Keratinocyte (primary cell): ENCODE measurements around the gene PTPN14. TPM values are rescaled to one million over a fixed set of nuclear protein-coding genes. Genes with fewer than 3 reads are reported as not detected.

Source experiments
- DNase-seq: peaks from one replicate; pipeline ENCODE4 v3.0.0-alpha.2; 2011; ENCODE audit warnings: low read depth, missing footprints, low spot score
- FAIRE-seq: peaks from 2 replicates; lab custom pipeline; 2011; peaks lifted over from hg19 to GRCh38; lab: Jason Lieb, UNC
- H2AFZ ChIP-seq: 2 replicates; pipeline ENCODE4 v1.6.0; 2012; ENCODE audit warnings: low read length, control low read depth, inconsistent platforms; ENCODE audit not compliant: control insufficient read depth
- H3K27ac ChIP-seq: 2 replicates; pipeline ENCODE4 v1.5.1; 2011; ENCODE audit warnings: low read length; ENCODE audit not compliant: control insufficient read depth, insufficient read depth
- H3K27me3 ChIP-seq: 3 replicates; pipeline ENCODE4 v1.6.0; 2011; ENCODE audit warnings: low read length; ENCODE audit not compliant: control insufficient read depth, insufficient read depth; ENCODE audit errors: extremely low read depth
- H3K36me3 ChIP-seq, 2 experiments: 2 replicates in 1 of 2; 3 replicates in 1 of 2; pipeline ENCODE4 v1.5.1; 2011; ENCODE audit warnings: low read length in 2 of 2, mild to moderate bottlenecking in 1 of 2; ENCODE audit not compliant: control insufficient read depth in 2 of 2, insufficient read depth in 2 of 2; ENCODE audit errors: extremely low read depth in 1 of 2
- H3K4me1 ChIP-seq: 3 replicates; pipeline ENCODE4 v1.5.1; 2011; ENCODE audit warnings: low read length; ENCODE audit not compliant: control insufficient read depth, insufficient read depth; ENCODE audit errors: extremely low read depth
- H3K4me2 ChIP-seq: 3 replicates; pipeline ENCODE4 v1.6.0; 2011; ENCODE audit warnings: low read depth, low read length; ENCODE audit not compliant: control insufficient read depth, insufficient read depth; ENCODE audit errors: extremely low read depth
- H3K4me3 ChIP-seq, 3 experiments: fragments of 200-600 bp in 1 of 3; sonication (generic) in 1 of 3; 2 replicates in 2 of 3; 3 replicates in 1 of 3; pipeline ENCODE4 v1.5.1; 2011 to 2016; ENCODE audit warnings: low read length in 3 of 3, mild to moderate bottlenecking in 3 of 3, control low read depth in 2 of 3, inconsistent platforms in 1 of 3, low read depth in 1 of 3, mixed read lengths in 1 of 3, mixed run types in 1 of 3, moderate library complexity in 1 of 3; ENCODE audit not compliant: control insufficient read depth in 2 of 3, insufficient read depth in 2 of 3; ENCODE audit errors: extremely low read depth in 1 of 3
- H3K79me2 ChIP-seq: 2 replicates; pipeline ENCODE4 v1.6.0; 2012; ENCODE audit warnings: low read length; ENCODE audit not compliant: control insufficient read depth, insufficient read depth
- H3K9ac ChIP-seq: 3 replicates; pipeline ENCODE4 v1.6.0; 2011; ENCODE audit warnings: low read length; ENCODE audit not compliant: control insufficient read depth, insufficient read depth; ENCODE audit errors: extremely low read depth
- H3K9me1 ChIP-seq: 3 replicates; pipeline ENCODE4 v1.6.0; 2011; ENCODE audit warnings: low read length; ENCODE audit not compliant: control insufficient read depth, insufficient read depth; ENCODE audit errors: extremely low read depth
- H3K9me3 ChIP-seq: 2 replicates; pipeline ENCODE4 v1.5.1; 2012; ENCODE audit warnings: low read depth, low read length; ENCODE audit not compliant: control insufficient read depth
- H4K20me1 ChIP-seq: 3 replicates; pipeline ENCODE4 v1.6.0; 2011; ENCODE audit warnings: low read length; ENCODE audit not compliant: control insufficient read depth, insufficient read depth; ENCODE audit errors: extremely low read depth
- CTCF ChIP-seq, 3 experiments: IDR thresholded peaks in 1 of 3; conservative IDR thresholded peaks in 1 of 3; optimal IDR thresholded peaks in 1 of 3; 2 replicates in 2 of 3; 3 replicates in 1 of 3; pipeline versions ENCODE3 to v1.5.1; 2011; ENCODE audit warnings: low read length in 3 of 3, mild to moderate bottlenecking in 3 of 3, moderate library complexity in 2 of 3, control low read depth in 1 of 3, inconsistent platforms in 1 of 3; ENCODE audit not compliant: insufficient read depth in 2 of 3; ENCODE audit errors: extremely low read depth in 1 of 3
- EZH2 ChIP-seq: IDR thresholded peaks from one replicate; pipeline ENCODE4 v1.6.1; 2012; ENCODE audit warnings: inconsistent platforms, mild to moderate bottlenecking, low read length, moderate library complexity
- dilution Hi-C: fragments of 300-500 bp; cut with MboI; formaldehyde crosslinking; loops from one replicate; pipeline ENCODE4 v1.7.0; 2020; ENCODE audit warnings: low sequenced_read_pairs; ENCODE audit not compliant: extremely low pct_ligation_motif_present
- polyA plus RNA-seq, 5 experiments: library from polyadenylated mRNA; depleted of rRNA in 3 of 5; stranded (reverse) in 3 of 5; stranded (forward) in 1 of 5; unstranded in 1 of 5; fragments of >200 nt; gene quantifications; 1 replicate in 1 of 5; 2 replicates in 3 of 5; 3 replicates in 1 of 5; pipeline versions ENCODE4 v1.2.1 to v1.2.3, GENCODE V29; 2011 to 2012; ENCODE audit warnings: missing spikeins in 2 of 5, low read depth in 1 of 5, low replicate concordance in 1 of 5

PTPN14 gene
- polyA plus RNA-seq, 1 donor (not counting 4 experiments of a cell fraction or from before 2014, with no cell fraction given): 29.9 TPM

DNA sequence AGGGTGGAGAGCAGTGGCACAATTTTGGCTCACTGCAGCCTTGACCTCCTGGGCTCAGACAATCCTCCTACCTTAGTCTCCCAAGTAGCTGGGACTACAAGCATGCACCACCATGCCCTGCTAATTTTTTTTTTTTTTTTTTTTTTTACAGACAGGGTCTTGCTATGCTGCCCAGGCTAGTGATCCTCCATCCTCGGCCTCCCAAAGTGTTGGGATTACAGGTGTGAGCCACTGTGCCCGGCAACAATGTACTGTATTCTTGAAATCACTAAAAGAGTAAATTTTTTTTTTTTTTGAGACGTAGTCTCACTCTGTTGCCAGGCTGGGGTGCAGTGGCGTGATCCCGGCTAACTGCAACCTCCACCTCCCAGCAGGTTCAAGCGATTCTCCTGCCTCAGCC lies 152.9 kb downstream of the PTPN14 start:
- H3K4me1 ChIP-seq: peaks cover 10% of the 10 kb centered on the region
- H3K4me3 ChIP-seq: no peak overlapping the region
- dilution Hi-C loops: no loop called here
- FAIRE-seq (no peak), DNase-seq (no peak)
- H3K79me2 ChIP-seq: peaks cover 6% of the 10 kb centered on the region
- H2AFZ ChIP-seq: no peak overlapping the region
- no peaks in the 10 kb centered on the region for H3K9me3 ChIP-seq
- no peak for TF ChIP-seq CTCF (optimal IDR thresholded peaks at IDR 0.05 in 1 of 3, IDR thresholded peaks at IDR 0.05 in 1 of 3, conservative IDR thresholded peaks at IDR 0.05 in 1 of 3; ENCODE audit: extremely low read depth in 1 of 3, insufficient read depth in 2 of 3, low read length in 3 of 3)
- TF ChIP-seq EZH2: no peak
- H3K9ac ChIP-seq: no peak overlapping the region
- no peaks in the 10 kb centered on the region for H3K27me3 ChIP-seq
- H3K9me1 ChIP-seq: no peaks in the 10 kb centered on the region
- no peak overlapping the region for H3K4me2 ChIP-seq
- H3K36me3 ChIP-seq: peaks cover 33 to 40% of the 10 kb centered on the region in 2 experiments
- H3K27ac ChIP-seq: no peak overlapping the region
- no peaks in the 10 kb centered on the region for H4K20me1 ChIP-seq

- no peaks in the 10 kb centered on the region for H3K9me1 ChIP-seq
- H3K4me3 ChIP-seq: no peak overlapping the region
- peaks cover 40 to 44% of the 10 kb centered on the region in 2 experiments for H3K36me3 ChIP-seq
- H2AFZ ChIP-seq: no peak overlapping the region
- dilution Hi-C loops: no loop called here
- H3K9me3 ChIP-seq: no peaks in the 10 kb centered on the region
- no peaks in the 10 kb centered on the region for H3K27me3 ChIP-seq
- H4K20me1 ChIP-seq: no peaks in the 10 kb centered on the region
- H3K27ac ChIP-seq: no peak overlapping the region
- H3K79me2 ChIP-seq: peaks cover 3% of the 10 kb centered on the region
- TF ChIP-seq EZH2 (no peak), CTCF (optimal IDR thresholded peaks at IDR 0.05 in 1 of 3, IDR thresholded peaks at IDR 0.05 in 1 of 3, conservative IDR thresholded peaks at IDR 0.05 in 1 of 3; ENCODE audit: extremely low read depth in 1 of 3, insufficient read depth in 2 of 3, low read length in 3 of 3) (no peak)
- FAIRE-seq (no peak), DNase-seq (no peak)
- no peaks in the 10 kb centered on the region for H3K4me1 ChIP-seq
- no peak overlapping the region for H3K4me2 ChIP-seq
- H3K9ac ChIP-seq: no peak overlapping the region
Measured at GRCh38 chr1:214397497-214397896, 153.9 kb downstream of the PTPN14 start.
